Measurements from ENCODE around the gene SPAG9. TPM values are rescaled to one million over a fixed set of nuclear protein-coding genes. Genes with fewer than 3 reads are reported as not detected.
"Not testable (repeated sequence)": the region's sequence is repeated elsewhere in the genome, so short reads cannot be mapped to it uniquely, and the experiment has no call there.

The SPAG9 gene
- total RNA-seq, 3 donors from 2014 or later = 37.2 to 45.6 (median 37.4) TPM

DNA sequence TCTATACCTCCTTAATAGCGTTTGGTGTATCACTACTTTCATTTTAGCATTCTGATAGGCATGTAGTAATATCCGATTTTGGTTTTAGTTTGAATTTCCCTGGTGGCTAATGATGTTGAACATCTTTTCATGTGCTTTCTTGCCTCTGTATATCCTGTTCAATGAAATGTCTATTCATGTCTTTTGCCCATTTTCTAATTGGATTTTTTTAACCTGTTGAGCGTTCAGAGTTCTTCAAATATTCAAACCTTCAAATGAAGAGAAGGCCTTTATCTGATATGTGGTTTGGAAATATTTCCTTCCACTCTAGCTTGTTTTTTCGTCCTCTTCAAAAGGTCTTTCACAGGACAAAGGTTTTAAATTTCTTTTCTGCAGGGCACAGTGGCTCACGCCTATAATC lies 30.3 kb upstream of the SPAG9 start:
- H3K9me3 Mint-ChIP-seq = no peaks in the 10 kb centered on the region
- no peak overlapping the region for H3K4me3 Mint-ChIP-seq
- H3K27me3 Mint-ChIP-seq (ENCODE audit: low read depth) = no peaks in the 10 kb centered on the region
- H3K4me1 Mint-ChIP-seq (ENCODE audit: low read depth) = peaks cover 15% of the 10 kb centered on the region
- no peak for ATAC-seq
- no peak for DNase-seq
- peaks cover 5% of the 10 kb centered on the region for H3K36me3 Mint-ChIP-seq (ENCODE audit: insufficient read depth)

DNA sequence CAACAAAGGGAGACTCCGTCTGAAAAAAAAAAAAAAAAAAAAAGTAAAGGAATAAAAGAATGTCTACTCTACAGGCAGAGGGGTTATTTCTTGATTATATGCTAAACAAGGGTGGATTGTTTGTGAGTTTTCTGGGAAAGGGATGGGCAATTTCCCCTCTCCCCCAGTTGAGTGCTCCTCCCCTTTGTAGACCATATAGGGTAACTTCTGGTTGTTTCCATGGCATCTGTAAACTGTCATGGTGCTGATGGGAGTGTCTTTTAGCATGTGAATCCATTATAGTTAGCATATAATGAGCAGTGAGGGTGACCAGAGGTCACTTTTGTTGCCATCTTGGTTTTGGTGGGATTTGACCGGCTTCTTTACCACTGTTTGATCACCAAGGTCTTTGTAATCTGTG lies 28.5 kb upstream of the SPAG9 start:
- Mint-ChIP-seq H3K27me3 (ENCODE audit: low read depth) (no peaks in the 10 kb centered on the region), H3K4me3 (no peak overlapping the region), H3K4me1 (ENCODE audit: low read depth) (peaks cover 7% of the 10 kb centered on the region), H3K36me3 (ENCODE audit: insufficient read depth) (no peaks in the 10 kb centered on the region), H3K9me3 (no peaks in the 10 kb centered on the region)
- ATAC-seq (no peak), DNase-seq (no peak)

DNA sequence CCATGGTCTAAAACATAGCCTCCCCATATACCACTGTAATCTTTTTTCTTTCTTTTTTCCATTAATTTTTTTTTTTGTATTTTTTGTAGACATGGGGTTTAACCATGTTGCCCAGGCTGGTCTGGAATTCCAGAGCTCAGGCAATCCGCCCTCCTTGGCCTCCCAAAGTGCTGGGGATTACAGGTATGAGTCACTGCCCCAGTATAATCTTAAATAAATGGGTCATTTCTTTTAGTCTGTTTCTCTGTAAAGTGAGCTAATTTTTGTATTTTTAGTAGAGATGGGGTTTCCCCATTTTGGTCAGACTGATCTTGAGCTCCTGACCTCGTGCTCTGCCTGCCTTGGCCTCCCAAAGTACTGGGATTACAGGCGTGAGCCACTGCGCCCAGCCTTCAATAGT lies 27.0 kb upstream of the SPAG9 start:
- no peak for DNase-seq
- H3K36me3 Mint-ChIP-seq (ENCODE audit: insufficient read depth) = no peaks in the 10 kb centered on the region
- peak in 1 of 2 donors; percentile 31 for ATAC-seq
- no peaks in the 10 kb centered on the region for H3K9me3 Mint-ChIP-seq
- peaks cover 7% of the 10 kb centered on the region for H3K4me1 Mint-ChIP-seq (ENCODE audit: low read depth)
- no peaks in the 10 kb centered on the region for H3K27me3 Mint-ChIP-seq (ENCODE audit: low read depth)
- H3K4me3 Mint-ChIP-seq = no peak overlapping the region

DNA sequence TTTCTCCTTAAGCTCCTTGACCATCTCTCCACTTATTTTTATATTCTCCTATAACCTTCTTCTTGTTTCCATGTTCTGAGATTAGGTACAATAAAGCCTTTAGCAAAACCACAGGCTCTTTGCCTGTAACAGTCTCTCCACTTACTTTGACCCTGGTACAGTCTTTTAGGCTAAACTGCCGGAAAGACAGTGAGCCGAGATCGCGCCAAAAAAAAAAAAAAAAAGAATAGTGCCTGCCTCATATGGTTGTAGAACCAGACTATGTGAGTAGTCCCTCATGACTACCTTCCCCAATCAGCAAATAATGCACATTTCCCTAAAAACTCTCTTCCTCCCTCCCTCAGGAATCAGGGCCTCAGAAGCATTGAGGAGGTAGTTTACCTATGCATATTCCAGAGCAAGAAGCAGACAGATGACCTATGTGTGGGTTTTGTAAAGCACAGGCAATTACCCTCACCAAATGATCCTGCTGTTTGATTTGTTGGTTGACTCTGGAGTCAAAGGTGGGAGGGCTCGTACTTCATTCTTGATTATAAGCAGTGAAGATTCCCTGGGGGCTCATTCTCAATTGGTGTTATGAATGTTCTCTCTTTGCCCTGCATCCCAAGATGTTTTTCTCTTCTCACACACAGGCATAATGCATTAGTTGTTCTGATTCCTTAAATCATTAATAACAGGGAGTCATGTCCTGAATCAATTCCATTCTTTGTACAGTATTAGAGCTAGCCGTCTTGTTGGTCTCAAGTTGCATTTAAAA lies 23.8 kb upstream of the SPAG9 start:
- ATAC-seq = no peak
- no peak overlapping the region for H3K4me3 Mint-ChIP-seq
- peaks cover 7% of the 10 kb centered on the region for H3K4me1 Mint-ChIP-seq (ENCODE audit: low read depth)
- DNase-seq = no peak
- no peaks in the 10 kb centered on the region for H3K27me3 Mint-ChIP-seq (ENCODE audit: low read depth)
- no peaks in the 10 kb centered on the region for H3K36me3 Mint-ChIP-seq (ENCODE audit: insufficient read depth)
- no peaks in the 10 kb centered on the region for H3K9me3 Mint-ChIP-seq

DNA sequence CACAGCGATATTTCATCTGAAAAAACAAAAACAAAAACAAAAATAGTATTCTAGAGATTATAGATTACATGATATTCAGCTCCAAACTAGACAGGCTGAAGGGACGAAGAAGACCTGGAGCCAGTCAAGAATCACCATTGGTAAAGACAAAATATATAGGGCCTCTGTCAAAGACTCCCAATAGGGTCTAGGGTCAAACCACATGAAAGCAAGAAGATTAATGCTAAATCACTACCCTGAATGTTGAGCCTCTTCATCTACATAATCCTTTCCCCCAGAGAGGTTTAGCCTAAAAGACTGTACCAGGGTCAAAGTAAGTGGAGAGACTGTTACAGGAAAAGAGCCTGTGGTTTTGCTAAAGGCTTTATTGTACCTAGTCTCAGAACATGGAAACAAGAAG lies 21.9 kb upstream of the SPAG9 start:
- ATAC-seq = no peak
- Mint-ChIP-seq H3K27me3 (ENCODE audit: low read depth) (no peaks in the 10 kb centered on the region), H3K4me3 (no peak overlapping the region)

DNA sequence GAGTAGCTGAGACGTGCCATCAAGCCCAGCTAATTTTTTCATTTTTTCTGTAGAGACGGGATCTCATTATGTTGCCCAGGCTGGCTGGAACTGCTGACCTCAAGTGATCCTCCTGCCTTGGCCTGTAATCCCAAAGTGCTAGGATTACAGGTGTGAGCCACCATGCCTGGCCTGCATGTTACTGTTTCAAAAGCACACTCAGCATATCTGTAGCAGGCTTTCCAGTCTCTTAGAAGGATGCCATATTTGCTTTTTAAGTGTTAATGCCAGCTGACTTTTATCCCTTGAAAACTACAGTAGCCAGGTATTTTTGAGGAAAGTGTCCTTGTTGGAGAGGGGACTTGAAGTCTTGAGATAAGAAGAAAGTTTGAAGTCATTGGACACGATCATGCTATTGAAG lies 15.3 kb upstream of the SPAG9 start:
- no peak for ATAC-seq
- H3K9me3 Mint-ChIP-seq = no peaks in the 10 kb centered on the region
- no peak overlapping the region for H3K4me3 Mint-ChIP-seq
- no peaks in the 10 kb centered on the region for H3K36me3 Mint-ChIP-seq (ENCODE audit: insufficient read depth)
- H3K27me3 Mint-ChIP-seq (ENCODE audit: low read depth) = no peaks in the 10 kb centered on the region
- no peak for DNase-seq
- no peaks in the 10 kb centered on the region for H3K4me1 Mint-ChIP-seq (ENCODE audit: low read depth)

More for the DNA sequence above, 21.9 kb upstream of the SPAG9 start:
- no peak for DNase-seq
- Mint-ChIP-seq H3K4me1 (ENCODE audit: low read depth) (peaks cover 6% of the 10 kb centered on the region), H3K36me3 (ENCODE audit: insufficient read depth) (no peaks in the 10 kb centered on the region), H3K9me3 (no peaks in the 10 kb centered on the region)

DNA sequence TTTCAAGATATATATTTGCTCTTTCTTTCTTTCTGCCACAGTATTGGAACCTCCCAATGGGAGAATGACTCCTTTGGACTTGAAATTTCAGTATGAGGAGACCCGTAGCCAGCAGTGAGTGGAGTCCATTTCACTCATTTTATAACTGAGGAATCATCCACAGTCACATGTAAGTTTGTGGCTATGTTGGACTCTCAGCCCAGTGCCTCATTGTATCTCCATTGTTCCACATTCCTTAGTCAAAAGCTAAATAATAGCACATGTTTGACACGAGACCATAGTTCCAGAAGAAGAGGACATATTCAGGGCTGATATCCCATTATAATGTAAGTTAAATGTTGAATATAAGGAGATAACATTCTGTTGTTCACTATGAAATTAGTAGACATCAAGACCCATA lies 12.7 kb upstream of the SPAG9 start:
- no peak for DNase-seq
- Mint-ChIP-seq H3K4me3 (no peak overlapping the region), H3K36me3 (ENCODE audit: insufficient read depth) (no peaks in the 10 kb centered on the region), H3K4me1 (ENCODE audit: low read depth) (no peaks in the 10 kb centered on the region), H3K9me3 (no peaks in the 10 kb centered on the region), H3K27me3 (ENCODE audit: low read depth) (no peaks in the 10 kb centered on the region)
- no peak for ATAC-seq

DNA sequence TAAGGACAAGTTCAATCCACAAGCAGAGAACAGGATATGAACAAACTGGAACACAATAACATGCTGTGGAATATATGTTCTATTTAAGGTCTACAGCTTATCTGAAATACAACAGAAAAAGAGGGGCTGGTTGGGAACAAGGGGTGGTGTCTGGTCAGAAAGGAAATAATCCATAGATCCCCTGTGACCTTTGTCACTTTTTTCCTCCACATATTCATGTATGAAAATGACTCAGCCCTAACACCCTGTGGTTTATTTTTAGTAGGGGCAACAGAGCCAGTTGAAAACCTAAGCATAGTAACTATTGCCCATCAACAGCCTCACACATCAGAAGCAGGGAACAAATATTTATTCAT lies 12.3 kb upstream of the SPAG9 start:
- Mint-ChIP-seq H3K4me3 (no peak overlapping the region), H3K4me1 (ENCODE audit: low read depth) (no peaks in the 10 kb centered on the region), H3K9me3 (no peaks in the 10 kb centered on the region), H3K36me3 (ENCODE audit: insufficient read depth) (no peaks in the 10 kb centered on the region), H3K27me3 (ENCODE audit: low read depth) (no peaks in the 10 kb centered on the region)
- no peak for ATAC-seq
- no peak for DNase-seq

DNA sequence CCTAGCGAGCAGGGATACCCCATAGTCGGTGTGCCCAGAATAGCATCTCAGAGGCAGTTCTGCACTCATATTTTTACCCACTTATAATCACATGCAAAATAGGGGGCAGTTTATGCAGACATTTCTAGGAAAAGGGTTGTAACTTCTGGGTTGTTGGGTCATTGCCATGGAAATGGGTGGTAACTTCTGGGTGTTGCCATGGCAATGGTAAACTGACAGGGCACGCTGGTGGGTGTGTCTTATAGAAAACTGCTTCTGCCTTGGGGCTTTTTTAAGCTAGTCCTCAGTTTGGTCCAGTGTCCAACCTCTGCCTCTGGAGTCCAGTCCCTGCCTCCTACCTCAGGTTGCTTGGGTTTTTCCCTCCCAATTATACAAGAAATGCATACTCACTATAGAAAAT lies 7.4 kb upstream of the SPAG9 start:
- Mint-ChIP-seq H3K9me3 (no peaks in the 10 kb centered on the region), H3K36me3 (ENCODE audit: insufficient read depth) (no peaks in the 10 kb centered on the region), H3K4me1 (ENCODE audit: low read depth) (no peaks in the 10 kb centered on the region), H3K4me3 (no peak overlapping the region), H3K27me3 (ENCODE audit: low read depth) (no peaks in the 10 kb centered on the region)
- DNase-seq = no peak
- ATAC-seq = peak in 1 of 2 donors; percentile 23

DNA sequence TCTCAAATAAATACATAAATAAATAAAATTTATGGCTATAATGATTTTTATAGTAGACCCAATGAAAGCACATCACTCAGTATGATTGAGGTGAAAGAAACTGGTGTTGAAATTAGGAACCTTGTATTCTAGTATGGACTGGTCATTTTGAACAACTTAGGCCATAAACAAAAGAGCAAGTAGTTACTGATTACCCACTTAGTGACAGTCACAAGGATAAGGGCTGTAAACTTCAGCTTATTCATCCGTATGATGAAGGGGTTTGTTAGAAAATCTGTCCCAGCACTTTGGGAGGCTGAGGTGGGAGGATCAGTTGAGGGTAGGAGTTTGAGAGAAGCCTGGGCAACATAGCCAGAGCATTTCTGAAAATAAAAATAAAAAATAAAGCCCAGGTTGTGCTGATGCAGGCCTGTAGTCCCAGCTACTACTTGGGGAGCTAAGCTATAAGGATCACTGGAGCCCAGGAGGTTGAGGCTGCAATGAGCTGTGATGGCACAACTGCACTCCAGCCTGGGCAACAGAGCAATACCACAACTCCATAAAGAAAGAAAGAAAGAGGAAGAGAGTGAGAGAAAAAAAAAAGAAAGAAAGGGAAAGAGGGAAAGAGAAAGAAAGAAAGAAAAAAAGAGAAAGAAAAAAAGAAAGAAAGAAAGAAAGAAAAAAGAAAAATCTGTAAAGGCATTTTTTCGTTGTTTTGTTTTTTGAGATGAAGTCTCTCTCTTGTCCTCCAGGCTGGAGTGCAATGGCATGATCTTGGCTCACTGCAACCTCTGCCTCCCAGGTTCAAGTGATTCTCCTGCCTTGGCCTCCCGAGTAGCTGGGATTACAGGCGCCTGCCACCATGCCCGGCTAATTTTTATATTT lies 4.2 kb upstream of the SPAG9 start:
- no peaks in the 10 kb centered on the region for H3K9me3 Mint-ChIP-seq
- no peaks in the 10 kb centered on the region for H3K27me3 Mint-ChIP-seq (ENCODE audit: low read depth)
- no peaks in the 10 kb centered on the region for H3K36me3 Mint-ChIP-seq (ENCODE audit: insufficient read depth)
- H3K4me1 Mint-ChIP-seq (ENCODE audit: low read depth) = peaks cover 19% of the 10 kb centered on the region
- DNase-seq = no peak
- no peak overlapping the region for H3K4me3 Mint-ChIP-seq
- ATAC-seq = no peak

DNA sequence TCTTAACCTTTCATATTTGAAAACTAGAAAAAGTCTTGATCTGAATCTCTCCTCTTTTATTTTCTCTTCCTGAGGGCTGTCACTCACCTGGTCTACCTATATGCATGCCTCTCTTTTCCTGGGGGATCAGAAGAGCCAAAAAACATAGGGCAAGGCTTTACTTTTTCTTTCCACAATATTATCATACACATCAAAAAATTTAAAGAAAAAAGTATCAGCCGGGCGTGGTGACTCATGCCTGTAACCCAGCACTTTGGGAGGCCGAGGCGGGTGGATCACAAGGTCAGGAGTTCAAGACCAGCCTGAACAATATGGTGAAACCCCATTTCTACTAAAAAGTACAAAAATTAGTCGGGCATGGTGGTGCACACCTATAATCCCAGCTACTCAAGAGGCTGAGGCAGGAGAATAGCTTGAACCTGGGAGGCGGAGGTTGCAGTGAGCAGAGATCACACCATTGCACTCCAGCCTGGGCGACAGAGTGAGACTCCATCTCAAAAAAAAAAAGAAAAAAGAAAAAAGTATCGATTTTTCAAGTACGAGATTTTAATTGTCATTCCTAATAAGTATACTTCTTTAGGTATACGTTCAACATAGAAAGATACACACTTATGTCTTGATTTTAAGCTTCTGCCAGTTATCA lies 1.9 kb upstream of the SPAG9 start:
- not testable (repeated sequence) for H3K9me3 Mint-ChIP-seq; ATAC-seq; H3K36me3 Mint-ChIP-seq (ENCODE audit: insufficient read depth); H3K27me3 Mint-ChIP-seq (ENCODE audit: low read depth)
- Mint-ChIP-seq H3K4me1 (ENCODE audit: low read depth) (peaks cover 37% of the 10 kb centered on the region), H3K4me3 (peak overlapping the region; percentile 90)
- peak; percentile 15 for DNase-seq

DNA sequence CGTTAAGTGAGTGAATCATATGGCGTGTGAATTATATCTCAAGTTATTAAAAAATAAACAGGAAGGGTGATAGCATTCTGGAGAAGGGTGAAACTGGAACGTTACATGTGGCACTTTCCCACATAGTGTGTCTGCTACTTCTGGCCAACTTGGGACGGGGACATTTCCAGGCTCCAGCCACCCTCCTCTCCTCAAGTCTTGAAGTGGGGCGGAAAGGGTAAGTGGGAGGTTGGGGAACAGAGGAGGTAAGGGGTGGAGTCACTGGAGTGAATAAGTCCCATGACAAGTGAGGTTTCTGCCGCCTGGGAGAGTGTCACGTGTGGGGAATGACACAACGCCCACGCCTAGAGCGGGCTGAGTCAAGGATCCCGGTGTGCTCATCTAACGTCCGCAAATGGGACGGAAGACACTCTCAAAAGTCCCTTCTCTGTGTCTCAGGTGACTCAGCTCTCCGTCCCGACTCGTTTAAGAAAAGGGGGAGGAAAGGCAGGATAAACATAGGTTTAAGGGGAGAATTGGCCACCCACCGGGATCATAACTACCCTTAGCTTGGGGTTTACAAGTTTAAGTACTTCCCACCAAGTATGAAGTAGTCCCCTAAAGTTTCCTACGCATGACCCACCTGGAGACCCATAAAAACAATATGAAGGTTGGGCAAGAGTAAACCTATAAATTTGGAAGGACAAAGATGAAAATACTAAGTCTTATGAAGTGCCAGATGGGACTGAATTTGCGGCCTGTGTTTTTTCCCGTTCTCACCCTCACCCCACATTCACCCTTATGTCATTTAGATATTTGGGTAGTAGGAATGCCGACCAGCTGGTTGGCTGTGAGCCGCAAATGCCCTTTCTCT lies 1.2 kb upstream of the SPAG9 start:
- no peaks in the 10 kb centered on the region for H3K27me3 Mint-ChIP-seq (ENCODE audit: low read depth)
- peak; percentile 56 to 62 for ATAC-seq

DNA sequence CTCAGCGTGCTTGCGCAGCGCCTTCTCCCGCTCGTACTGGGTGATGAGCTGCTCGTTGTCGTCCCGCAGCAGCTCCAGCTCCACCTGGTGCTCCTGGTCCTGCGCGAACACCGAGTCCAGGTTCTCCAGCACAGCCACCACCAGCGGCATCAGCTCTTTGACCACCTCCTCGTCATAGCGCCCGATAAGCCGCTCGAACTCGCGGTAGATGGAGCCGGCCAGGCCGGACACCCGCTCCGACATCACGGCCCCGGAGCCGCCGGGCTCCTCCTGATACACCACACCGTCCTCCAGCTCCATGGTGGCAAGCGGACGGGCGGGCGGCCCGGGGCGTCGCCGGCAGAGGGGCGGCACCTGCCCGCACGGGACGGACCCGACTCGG lies 320 bp downstream of the SPAG9 start:
- H3K9me3 Mint-ChIP-seq = no peaks in the 10 kb centered on the region
- no peaks in the 10 kb centered on the region for H3K27me3 Mint-ChIP-seq (ENCODE audit: low read depth)
- no peaks in the 10 kb centered on the region for H3K36me3 Mint-ChIP-seq (ENCODE audit: insufficient read depth)
- peak; percentile 65 to 66 for ATAC-seq
- H3K4me1 Mint-ChIP-seq (ENCODE audit: low read depth) = peaks cover 58% of the 10 kb centered on the region
- H3K4me3 Mint-ChIP-seq = peak overlapping the region; percentile 95
- DNase-seq = peak; percentile 30

More for the DNA sequence above, 1.2 kb upstream of the SPAG9 start:
- no peaks in the 10 kb centered on the region for H3K9me3 Mint-ChIP-seq
- peaks cover 44% of the 10 kb centered on the region for H3K4me1 Mint-ChIP-seq (ENCODE audit: low read depth)
- H3K4me3 Mint-ChIP-seq = peak overlapping the region; percentile 90
- H3K36me3 Mint-ChIP-seq (ENCODE audit: insufficient read depth) = no peaks in the 10 kb centered on the region
- peak; percentile 88 for DNase-seq
